Small intestine (tissue), 4 donors: ENCODE results near the gene GPR171. TPM values are rescaled to one million over a fixed set of nuclear protein-coding genes. Genes with fewer than 3 reads are reported as not detected.

Source experiments
- polyA plus RNA-seq, 4 donors: library from polyadenylated mRNA; stranded (reverse) in 3 of 4; unstranded in 1 of 4; fragments of 200-250 nt in 3 of 4; fragments of 120-200 nt in 1 of 4; gene quantifications; one replicate each; pipeline versions ENCODE4 v1.2.1 to v1.2.3, GENCODE V29; 2013
- donor health status: healthy with polysubstance abuse.
- donor health status: Bipolar disorder and iron deficiency.
- donor health status: healthy.

Gene GPR171
- polyA plus RNA-seq, 4 donors = 1.6 to 3.5 (median 2.2) TPM

Other genes with a start within 250 kb of the GPR171 start
- gene CLRN1, start 230.5 kb downstream of the GPR171 start, polyA plus RNA-seq = 1 to 10 TPM in 3 of 4 donors, under 1 TPM in 1; 0.06 to 4.5 (median 4.0) TPM
- gene MED12L, start 117.6 kb downstream of the GPR171 start, polyA plus RNA-seq = 1 to 10 TPM in 1 of 4 donors, under 1 TPM in 3; 0.16 to 2.4 (median 0.36) TPM
- gene P2RY14, start 75.3 kb upstream of the GPR171 start, polyA plus RNA-seq = 1 to 10 TPM in 3 of 4 donors, not detected in 1; 1.1 to 5.5 (median 1.3) TPM
- not detected for gene GPR87, start 113.6 kb upstream of the GPR171 start, polyA plus RNA-seq
- gene P2RY13, start 126.3 kb upstream of the GPR171 start, polyA plus RNA-seq = 1 to 10 TPM in 2 of 4 donors, under 1 TPM in 1, not detected in 1; 0.63 to 4.8 (median 1.9) TPM
- 1 to 10 TPM in 1 of 4 donors, under 1 TPM in 2, not detected in 1; 0.54 to 2.2 (median 0.75) TPM for gene P2RY12, start 181.5 kb upstream of the GPR171 start, polyA plus RNA-seq